ENCODE data around the gene SPRED2. TPM values are rescaled to one million over a fixed set of nuclear protein-coding genes. Genes with fewer than 3 reads are reported as not detected.
A peak's percentile ranks its signal among the peaks of the same experiment; 100 is the strongest.

Gene SPRED2
- total RNA-seq, 1 donor: 5.4 TPM

DNA sequence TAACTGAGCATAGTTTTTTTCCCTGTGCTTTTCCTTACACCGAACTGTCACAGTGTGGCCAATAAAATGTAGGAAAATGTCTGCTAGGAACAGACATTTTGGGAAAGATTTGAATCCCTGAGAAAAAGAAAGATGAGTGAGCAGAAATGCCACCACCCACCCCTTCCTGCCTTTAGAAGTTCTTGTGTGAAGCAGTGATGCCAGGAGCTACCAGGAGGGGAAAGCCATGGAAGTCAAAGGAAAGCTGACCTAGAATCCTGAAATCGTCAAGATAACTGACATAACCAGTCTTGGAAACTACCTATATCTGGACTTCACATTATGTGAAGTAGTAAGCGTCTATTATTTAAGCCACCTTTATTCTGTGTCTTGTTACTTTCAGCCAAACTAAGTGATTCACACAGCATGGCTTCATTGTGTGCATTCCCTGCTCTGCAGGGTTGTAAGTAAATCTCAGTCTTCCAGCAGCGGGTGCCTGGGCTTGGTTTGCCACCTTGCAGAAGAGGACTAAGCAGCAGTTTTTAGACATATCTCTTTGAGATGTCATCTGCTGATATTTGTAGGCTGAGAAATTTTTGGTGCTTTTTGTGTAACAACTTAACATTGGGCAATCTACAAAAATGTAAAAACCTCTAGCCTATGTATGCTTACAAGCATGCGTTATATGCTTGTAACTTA lies 11.2 kb upstream of the SPRED2 start:
- no peak for DNase-seq (ENCODE audit: low read depth in 2 of 3, low spot score in 2 of 3)

DNA sequence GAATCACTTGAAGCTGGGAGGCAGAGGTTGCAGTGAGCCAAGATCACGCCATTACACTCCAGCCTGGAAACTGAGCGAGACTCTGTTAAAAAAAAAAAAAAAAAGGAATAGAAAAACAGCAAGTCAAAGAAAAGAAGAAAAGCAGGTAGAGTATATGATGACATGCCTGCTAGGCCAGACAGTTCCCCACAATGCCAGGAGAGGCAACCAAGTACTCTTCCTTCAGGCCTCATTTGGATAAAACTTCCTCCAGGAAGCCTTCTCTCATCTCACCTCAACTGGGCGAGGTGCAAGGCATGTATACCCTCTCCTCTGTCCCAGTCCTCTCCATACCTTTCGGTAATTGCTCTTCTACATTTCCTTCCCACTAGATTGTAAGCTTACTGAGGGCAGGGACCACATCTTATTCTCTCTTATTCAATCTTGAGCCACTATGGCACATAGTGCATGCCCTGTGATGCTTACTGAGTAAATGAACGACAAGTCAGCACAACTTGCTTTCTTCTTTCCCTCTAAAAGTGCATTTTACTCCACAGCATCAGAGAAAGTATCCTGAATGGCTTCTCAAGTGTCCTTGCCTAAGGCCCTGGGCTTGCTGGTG lies 10.1 kb upstream of the SPRED2 start:
- DNase-seq (ENCODE audit: low read depth in 2 of 3, low spot score in 2 of 3): no peak

DNA sequence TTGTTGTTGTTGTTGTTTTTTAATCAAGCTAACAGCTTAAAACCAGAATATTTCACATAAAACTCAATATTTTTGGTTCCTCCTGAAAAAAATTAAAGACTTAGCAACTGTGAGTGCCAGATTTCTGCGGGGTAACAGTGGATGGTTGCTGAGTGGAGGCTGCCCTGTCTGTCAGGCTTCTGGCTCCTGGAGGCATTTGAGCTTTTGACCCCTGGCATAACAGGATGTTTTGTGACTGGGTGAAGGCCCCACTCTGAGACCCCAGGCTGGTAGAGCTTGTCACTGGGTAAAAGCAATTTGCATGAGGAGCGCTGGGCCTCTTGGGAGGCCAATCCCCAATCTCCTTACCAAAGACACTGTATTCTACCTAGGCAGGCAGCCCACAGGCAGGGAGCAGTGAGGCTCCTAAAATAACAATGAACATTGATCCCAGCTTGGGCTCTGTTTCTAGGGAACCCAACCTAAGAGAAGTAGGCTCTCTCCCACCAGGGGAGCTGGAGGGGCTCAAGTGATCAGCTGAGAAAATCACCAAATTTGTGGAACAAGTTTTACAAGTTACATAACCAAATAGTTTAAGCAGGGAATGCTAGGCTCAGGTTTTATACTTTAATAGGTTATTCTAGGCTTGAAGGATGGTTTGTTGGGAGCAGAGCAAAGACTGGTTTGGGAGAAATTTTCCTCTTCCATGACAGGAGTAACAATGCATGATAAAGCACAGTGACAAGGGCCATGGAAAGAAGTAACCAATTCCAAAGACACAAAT lies 5.9 kb upstream of the SPRED2 start:
- DNase-seq (ENCODE audit: low read depth in 2 of 3, low spot score in 2 of 3): no peak

DNA sequence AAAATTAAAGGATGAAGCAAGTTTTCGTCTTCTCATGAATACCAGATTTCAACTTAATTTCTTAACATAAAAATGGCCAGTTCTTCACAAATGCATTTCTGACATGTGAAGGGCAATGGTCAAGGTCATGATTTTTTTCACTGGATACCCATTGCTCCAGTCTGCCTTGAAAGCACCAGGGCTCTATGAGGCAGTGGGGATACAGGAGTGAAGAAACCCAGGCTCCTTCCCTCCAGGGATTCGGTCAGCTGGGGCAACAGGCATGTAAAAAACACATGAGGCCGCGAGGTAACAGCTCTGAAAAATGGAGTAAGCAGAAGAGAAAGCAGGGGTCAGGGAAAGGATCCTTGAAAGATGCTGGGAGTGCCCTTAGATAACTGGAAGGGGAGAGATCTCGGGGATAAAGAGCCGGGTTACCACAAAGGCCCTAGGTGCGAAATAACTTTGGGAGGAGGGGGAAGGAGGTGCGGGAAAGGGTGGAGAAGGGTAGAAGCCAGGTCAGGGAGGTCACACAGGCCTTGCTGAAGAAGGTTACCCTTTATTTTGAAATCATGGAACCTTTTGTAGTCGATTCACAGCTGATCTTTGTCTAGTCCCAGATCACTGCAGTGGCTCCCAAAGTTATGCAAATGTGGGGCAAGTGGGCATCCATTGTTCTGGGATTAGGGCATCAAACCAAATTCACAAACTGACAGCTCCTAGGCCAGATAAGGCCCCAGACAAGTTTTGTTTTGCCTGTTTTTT lies 5.2 kb upstream of the SPRED2 start:
- DNase-seq (ENCODE audit: low read depth in 2 of 3, low spot score in 2 of 3): no peak

DNA sequence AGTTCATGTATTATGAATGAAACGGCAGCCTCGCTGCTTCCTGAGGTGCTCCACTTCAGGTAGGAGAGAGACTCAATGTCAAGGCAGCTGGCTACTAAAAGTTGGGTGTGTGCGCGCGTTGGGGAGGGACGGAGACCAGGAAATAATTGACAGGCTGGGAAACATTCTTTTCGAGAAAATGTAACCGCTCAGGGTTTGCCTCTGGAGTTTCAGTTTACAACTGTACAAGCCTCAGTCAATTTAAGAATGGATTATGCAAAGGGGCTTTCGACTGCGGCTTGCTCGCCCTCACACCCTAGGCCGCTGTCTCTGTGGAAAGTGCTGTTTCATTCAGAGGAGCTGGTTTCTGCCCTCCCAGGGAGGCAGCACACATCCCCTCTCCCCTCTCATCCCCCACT lies 4.4 kb upstream of the SPRED2 start:
- DNase-seq (ENCODE audit: low read depth in 2 of 3, low spot score in 2 of 3): peak in 2 of 3 donors; percentile 16 to 28

DNA sequence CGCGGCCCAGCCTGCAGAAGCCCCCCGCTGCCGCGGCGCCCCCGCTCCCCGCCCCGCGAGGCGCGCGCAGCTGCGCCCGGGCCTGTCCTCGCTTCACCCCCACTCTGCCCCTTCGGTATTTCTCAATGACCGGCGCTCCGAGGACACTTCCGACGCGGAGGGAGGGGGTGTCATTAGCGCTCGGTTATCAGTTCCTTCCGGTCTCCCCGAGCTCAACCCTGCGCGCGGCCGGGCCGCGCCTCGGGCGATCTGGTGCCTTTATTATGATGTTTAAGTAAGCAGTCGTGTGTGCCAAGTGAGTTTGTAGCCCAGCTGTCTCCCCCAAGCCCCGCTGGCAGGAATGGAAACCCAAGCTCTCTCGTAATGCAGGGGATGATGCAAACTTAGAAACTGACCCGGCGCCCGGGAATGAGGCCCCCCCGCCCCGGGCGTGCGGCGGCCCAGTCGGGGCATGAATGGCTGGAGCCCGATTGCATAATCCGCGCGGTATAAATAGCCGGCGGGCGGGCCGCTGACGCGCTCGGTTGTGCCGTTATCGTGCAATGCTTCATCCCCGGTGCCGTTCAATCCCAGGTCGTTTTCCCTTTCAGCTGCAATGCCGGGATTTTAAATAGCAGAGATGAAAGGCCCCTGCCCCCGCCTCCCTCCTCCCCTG lies 3.9 kb upstream of the SPRED2 start:
- DNase-seq (ENCODE audit: low read depth in 2 of 3, low spot score in 2 of 3): peak in 2 of 3 donors; percentile 43 to 49

DNA sequence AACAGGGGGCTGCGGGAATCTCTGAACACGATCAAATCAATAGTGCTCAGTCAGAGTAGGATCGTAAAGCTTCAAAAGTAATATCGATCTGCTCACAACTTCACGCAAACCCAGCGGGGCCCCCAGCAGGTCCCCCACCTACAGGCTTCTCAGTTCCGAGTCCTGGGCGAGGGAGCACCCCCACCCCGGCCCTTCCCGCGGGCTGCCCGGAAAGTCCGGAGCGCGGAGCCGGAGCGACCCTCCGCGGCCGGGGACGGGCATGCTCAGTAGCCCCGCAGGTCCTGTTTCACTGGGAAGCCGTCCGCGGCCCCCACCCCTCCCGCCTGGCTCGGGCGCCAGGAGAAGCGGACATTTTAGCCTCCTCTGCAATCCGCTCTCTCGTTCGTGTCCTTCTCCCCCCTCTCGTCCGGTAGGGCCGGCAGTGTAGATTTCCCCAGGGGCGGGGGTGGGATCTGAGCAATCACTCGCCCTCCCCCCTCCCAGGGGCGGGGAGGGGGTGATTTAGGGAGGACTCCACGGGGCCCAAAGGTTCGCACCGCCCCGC lies 3.3 kb upstream of the SPRED2 start:
- peak in 2 of 3 donors; percentile 66 to 72 for DNase-seq (ENCODE audit: low read depth in 2 of 3, low spot score in 2 of 3)

DNA sequence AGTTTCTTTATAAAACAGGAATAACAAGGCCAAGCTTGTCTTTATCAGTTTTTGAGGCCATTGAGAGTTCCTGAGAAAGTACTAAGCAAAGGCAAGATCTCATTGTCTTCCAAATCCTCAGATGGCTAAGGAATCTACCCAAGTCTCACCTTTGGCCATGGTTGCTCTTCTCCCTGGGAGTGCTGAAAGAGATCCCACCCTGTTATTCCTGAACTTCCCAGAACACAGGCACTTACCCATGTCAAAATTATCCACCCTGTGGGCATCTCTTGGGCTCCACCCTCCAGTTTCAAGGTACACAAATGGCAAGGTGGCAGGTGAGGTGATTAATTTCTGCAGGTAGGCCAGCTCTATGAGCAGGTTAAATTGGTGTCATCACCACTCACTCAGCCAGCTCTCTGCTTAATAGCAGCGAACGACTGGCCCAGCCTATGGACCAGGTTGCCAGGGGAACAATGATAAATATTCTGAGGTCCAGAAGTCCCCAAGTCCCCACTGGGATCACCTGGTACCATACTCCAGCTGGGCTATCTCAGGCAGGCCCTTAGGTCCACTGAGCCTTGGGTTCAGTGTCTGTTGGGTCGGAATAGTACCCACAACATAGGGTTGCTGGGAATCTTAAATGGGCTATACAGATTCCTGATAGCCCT lies 2.3 kb upstream of the SPRED2 start:
- DNase-seq (ENCODE audit: low read depth in 2 of 3, low spot score in 2 of 3): no peak

DNA sequence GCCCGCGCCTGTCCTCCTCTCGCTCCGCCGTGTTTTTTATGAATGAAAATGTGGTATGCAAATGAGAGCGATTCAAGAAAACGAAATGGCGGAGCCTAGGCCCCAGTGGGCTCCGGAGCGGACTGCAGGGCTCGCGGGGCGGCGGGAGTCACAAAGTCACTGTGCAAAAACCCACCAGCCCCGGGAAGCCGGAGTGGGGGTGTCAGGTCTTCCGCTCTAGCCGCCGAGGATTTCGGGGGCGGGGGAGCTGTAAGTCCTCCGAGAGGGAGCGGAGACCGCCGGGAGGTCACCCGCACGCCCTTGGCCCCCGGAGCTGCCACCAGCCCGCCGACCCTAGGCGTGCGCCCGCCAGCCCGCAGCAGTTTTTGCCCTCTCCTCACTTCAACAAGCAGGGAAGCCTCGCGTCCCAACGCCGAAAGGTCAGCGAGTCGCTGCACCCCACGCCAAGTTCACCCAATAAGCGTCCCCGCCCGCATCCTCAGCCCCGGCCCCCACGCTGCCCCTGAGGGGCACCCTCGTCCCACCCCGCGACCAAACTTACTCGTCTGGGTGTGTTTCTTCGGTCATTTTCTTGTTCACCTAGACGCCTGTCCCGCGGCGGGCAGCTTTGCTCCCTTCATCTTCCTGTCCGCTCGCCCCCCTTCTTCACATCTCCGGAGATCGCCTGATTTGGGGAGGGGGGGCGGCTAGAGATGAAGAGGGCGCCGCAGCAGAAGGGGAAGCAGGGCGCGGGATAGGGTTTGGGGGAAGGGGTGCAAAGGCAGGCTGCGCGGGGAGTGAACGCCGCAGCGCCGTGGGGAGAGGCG lies 775 bp downstream of the SPRED2 start:
- DNase-seq (ENCODE audit: low read depth in 2 of 3, low spot score in 2 of 3): peak in 2 of 3 donors; percentile 68 to 76

DNA sequence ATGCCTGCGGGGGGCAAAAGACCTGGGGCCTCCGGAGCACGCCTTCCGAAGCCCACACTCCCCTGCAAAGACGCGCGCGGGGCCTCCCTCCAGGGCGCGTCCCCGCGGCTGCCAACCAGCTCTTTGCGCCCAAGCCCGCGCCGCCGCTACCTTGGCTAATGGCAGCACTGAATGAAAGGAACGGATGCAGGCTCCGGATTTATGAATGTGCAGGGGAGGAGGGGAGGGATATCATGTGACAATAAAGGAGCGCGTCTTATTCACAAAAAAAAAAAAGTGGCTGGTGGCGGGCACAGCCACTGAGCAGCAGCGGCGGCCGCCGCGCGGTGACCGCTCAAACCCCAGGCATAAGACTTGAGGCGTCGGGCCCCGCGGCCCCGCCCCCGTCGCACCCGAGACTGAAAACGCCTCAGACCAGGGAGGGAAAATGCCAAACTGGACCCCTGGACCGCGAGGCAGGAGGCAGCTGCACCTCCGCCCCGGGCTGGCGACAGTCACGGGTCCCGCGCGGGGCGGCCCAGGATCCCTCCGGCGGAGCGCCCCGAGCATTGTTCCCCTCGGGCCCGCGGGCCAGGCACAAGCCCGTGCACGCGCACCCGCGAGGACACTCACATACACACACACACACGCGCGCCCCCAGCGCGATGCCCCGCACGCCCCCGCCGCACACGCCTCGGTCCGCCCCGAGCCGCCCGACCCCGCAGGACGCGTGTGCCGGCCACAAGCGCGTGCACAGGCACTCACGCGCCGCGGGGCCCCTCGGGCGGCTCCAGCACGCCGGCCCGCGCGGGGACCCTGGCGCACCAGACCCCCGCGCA lies 1.6 kb downstream of the SPRED2 start:
- peak; percentile 38 to 91 (median 90) for DNase-seq (ENCODE audit: low read depth in 2 of 3, low spot score in 2 of 3)

DNA sequence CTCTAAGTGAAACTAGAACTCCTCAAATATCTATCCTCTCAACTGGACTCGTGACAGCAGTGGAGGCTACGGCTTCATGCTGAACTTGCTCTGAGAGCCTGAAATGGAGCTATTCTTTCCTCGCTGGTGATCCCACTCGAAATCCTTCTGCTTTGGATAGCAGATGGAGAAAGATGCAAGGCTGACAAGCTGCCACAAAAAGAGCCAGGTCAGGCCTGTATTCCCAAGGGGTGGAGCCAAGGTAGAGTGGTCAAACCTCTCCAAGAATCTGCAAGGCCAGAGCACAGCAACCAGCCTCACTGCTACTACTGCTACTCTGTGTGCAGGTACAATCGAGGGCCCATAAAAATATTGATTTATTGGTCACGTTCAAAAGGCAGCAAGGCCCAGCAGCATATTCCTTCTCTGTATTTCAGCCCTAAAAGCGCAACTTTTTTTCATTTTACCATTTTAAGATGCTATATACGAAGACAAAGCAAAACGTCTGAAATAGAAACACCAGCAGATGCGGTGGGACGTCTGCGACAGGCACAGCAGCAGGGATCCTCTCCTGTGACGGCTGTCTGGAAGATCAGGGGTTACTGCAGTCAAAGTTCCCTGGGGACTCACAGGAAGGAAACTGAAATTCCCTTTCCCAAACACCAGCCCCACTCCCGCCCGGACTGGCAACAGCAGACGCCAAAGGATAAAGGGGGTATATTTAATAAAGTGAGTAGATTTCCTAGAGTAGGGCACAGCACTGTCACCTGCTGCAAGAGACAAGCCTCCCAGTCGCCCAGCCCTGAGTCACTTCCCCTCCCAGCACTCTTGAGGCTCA lies 2.4 kb downstream of the SPRED2 start:
- no peak for DNase-seq (ENCODE audit: low read depth in 2 of 3, low spot score in 2 of 3)

DNA sequence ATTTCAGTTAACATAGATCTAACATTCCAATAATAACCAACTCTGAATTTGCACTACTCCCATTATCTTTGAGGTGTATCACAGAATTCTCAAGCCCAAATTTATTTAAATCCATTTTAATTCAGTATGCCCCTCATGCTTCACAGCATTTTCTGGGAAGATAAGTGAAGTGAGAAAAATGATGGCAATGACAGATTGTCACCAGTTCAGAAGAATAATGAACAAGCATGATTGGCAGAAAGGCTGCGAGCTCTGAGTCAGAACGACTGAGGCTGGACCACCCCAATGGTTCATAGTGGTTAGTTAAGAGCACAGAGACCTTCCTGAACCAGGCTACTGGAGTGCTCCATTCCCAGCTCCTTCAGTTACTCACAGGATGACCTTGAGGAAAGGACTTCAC lies 4.9 kb downstream of the SPRED2 start:
- DNase-seq (ENCODE audit: low read depth in 2 of 3, low spot score in 2 of 3): no peak

DNA sequence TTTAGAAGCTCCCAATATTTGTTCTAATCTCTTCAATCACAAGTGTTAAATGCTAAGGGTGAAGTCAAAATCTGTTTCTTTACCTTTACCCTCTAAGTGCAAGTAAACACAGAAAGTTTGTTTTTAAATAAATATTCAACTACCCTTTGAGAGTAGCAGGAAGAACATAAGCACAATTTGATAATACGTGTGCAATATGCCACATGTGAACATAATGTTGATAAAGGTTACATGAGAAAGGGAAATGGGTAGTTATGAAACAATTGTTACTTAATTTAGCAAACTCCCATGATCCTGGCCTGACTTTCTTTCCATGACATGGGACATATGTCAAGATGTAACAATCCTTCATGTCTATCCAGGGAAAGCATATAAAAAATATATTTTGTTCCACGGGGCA lies 7.1 kb downstream of the SPRED2 start:
- DNase-seq (ENCODE audit: low read depth in 2 of 3, low spot score in 2 of 3): no peak

DNA sequence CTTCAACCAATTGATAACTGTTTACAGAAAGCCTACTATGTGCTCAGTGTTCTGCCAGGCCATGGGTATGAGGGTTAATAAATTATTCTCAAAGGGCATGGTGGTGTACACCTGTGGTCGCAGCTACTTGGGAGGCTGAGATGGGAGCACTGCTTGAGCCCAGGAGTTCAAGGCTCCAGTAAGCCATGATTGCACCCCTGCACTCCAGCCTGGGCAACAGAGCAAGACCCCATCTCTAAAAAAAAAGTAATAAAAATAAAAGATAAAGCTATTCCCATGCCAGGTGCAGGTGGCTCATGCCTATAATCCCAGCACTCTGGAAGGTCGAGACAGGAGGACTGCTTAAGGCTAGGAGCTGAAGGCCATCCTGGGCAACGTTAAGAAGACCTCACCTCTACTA lies 8.0 kb downstream of the SPRED2 start:
- no peak for DNase-seq (ENCODE audit: low read depth in 2 of 3, low spot score in 2 of 3)

DNA sequence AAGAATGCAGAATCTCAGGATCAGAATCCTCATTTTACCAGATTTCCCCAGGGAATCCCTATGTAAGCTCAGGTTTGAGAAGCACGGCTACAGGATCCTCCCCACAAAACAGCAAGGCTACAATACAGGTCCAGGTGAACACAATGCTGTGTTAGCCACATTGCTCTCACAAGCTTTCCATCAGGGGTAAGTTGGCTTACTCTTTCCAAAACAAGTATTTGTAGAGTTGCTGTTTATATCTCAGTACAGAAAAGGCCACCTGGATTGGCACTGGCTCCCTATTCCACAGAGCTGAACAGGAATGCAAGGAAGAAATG lies 11.0 kb downstream of the SPRED2 start:
- no peak for DNase-seq (ENCODE audit: low read depth in 2 of 3, low spot score in 2 of 3)

DNA sequence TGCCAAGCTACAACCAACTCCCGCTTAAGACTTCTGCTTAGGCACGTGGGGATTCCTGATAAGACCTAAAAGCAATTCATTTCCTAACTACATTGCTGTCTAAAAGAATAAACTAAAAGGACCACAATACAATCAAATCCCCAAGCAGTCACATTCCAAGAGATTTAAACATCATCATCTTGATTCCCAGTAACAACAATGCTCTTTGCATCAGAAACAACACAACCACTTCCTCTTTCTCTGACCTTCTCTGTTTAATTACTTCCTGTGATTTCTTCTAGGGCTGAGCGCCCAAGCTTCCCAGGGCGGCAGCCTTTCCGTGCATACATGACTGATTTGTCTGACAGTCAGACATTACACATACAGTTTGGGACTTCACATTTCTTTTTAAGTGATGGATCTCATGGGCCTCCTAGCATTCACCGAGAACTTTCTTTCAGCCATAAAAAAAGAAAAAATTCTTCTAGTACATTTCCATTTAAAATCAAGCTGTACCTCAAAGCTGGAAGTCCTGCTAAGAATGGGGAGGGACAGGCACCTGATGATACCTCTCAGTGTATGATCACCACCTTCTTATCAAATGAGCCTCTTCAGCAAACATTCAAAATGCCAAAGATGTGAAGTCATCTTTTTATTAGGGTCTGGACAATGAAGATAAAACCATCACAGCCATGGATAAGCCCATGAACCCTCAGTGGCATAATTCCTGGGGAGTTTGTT lies 11.5 kb downstream of the SPRED2 start:
- peak in 2 of 3 donors; percentile 62 to 69 for DNase-seq (ENCODE audit: low read depth in 2 of 3, low spot score in 2 of 3)

DNA sequence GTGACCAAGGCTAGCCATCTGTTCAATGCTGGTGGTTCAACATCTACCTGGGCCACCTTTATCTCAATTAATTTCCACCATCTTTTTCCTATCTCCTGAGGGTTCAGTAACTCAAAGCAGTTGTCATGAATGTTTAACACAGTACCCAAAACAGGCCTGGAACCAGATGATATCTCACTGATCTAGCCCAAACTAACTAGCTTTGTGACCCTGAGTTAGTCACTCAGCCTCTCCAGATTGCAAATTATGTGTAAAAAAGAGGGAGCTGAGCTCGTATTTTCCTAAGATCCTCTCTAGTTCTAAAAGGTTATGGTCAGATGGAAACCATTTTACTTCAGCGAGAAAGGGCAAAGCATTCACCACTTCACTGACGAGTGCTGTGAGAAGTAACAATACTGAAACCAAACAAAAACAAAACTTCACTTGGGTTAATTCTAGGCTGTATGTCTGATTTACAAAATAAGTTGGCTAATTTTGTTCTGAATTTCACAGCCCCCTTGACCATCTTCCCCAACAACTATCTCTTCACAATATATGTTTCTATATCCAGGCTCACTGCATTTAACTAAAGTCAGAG lies 14.8 kb downstream of the SPRED2 start:
- no peak for DNase-seq (ENCODE audit: low read depth in 2 of 3, low spot score in 2 of 3)
